GM19239 (cell line): ENCODE measurements around the gene RAE1.
A peak's percentile ranks its signal among the peaks of the same experiment; 100 is the strongest.
"Not testable (repeated sequence)": the region's sequence is repeated elsewhere in the genome, so short reads cannot be mapped to it uniquely, and the experiment has no call there.

Experiments
- DNase-seq: peaks from one replicate; pipeline ENCODE4 v3.0.0; 2011; ENCODE audit warnings: low spot score; ENCODE audit not compliant: insufficient read length
- FAIRE-seq: peaks from 2 replicates; lab custom pipeline; 2011; peaks lifted over from hg19 to GRCh38; lab: Jason Lieb, UNC

The RAE1 gene

DNA sequence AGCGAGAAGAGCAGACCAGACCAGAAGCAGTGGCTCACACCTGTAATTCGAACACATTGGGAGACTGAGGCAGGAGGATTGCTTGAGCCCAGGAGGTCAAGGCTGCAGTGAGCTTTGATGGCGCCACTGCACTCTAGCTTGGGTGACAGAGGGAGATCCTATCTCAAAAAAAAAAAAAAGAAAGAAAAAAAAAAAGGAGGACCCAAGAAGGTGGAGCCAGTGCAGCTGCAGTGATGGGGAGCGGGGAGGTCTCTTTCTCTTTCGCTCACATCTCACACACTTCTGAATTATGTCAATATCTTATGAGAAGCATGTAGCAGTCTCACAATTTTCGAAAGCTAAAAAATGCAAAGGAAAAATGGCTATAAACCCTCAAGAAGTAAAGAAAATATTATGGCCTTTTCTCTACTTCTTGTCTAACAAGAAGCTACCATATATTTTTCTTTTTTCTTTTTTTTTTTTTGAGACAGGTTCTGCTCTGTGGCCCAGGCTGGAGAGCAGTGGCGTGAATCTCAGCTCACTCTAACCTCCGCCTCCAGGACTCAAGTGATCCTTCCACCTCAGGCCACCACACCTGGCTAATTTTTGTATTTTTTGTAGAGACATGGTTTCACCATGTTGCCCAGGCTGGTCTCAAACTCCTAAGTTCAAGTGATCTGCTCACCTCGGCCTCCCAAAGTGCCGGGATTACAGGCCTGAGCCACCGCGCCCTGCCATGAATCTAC lies 25.3 kb upstream of the RAE1 start:
- no peak for FAIRE-seq

DNA sequence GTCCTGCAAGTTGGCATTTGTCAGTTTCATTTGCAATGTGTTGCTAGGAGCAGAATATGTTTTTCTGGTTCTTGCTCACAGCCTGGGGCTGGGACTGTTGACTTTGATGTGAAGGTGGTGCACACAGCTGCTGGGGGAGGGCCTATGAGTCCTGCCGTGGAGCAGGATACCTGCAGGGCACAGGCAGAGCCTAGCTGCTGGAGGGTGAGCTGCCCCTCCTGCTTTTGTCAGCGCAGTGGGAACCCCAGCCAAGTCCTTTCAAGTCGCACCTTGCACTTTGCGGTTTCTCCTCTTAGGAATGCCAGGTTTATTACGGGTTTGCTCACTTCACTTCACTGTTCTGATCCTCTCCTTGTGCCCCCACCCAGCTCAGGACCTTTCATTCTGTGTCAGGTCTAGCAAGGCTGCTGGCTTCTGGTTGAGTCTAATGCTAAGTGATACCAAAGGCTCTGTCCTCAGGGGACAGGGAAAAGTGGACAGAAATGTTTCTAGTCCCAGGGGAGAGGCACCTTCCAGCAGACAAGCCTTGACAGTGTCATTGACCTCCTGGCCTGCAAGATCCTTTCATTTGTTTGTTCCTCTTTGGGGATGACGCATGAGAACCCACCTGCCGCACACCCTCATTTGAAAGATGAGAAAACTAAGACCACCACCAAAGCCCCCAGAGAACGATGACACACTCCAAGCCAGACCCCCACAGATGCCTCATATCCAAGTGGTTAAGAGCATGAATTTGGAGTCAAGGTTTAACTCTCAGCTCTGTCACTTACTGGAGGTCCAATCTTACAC lies 24.2 kb upstream of the RAE1 start:
- FAIRE-seq (no peak), DNase-seq (no peak)

More for the DNA sequence above, 25.3 kb upstream of the RAE1 start:
- no peak for DNase-seq

DNA sequence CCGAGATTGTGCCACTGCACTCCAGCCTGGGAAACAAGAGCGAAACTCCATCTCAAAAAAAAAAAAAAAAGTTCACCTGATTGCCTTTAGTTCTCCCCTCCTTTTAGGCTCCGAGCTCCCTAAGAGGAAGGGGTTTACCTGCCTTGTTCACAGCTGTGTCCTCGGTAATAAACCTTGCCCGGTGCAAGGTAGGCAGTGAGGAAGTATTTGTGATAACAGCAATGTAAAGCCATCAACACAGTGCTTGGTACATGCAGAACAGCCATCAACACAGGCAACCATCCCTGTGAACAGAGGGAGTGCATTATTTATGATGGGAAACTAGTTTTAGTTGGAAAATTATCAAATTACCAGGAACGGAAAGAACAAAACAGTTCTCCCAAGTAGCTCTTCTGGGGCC lies 23.2 kb upstream of the RAE1 start:
- FAIRE-seq = no peak
- DNase-seq = no peak

DNA sequence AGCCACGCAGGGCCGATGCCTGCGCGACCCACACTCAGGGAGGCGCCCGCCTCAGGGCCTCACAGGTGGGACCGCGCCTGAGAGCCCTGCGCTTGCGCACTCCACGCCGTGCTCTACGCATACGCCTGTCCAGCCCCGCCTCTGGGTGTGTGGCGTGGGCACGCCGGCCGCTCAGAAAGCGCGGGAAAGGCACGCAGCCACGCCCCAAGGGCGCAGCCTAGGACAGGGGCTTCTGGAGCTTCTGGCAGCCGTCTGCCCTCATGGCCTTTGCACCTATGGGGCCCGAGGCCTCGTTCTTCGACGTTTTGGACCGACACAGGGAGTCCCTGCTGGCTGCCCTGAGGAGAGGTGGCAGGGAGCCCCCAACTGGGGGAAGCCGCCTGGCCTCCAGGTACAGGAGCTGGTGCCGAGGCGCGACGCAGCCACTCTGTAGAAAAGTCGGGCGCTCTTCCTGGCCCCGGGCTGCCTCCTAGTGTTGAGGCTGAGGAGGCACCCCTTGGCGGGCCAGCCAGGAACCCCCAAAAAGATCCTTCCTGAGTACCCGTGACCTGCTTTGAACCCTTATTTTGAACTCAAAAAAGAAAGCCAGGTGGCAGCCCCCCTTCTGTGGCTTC lies 21.3 kb upstream of the RAE1 start, which contains the start of gene SPO11:
Gene SPO11, plus strand, starts transcription at position 196 of the 614 bp plus-strand sequence. Its CDS starts 65 bp downstream, at position 261.
- FAIRE-seq = no peak
- DNase-seq = no peak

DNA sequence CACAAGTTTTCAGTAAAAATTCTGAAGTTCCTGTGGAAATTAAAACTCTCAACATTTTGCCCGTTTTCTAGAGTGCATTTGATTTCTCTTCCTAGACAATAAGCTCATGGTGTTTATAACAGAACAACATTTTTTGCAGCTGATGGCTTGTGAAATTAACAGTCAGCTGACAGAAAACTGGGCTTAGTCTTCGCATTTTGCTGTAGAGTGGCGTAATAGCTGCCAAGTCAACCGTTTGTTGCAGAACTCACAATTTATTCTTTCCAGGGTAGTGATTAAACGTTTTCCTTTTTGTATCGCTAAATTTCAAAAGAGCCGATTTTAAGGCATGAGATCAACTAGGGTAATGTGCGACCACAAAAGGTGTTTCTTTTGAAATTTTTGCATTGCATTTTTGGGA lies 20.1 kb upstream of the RAE1 start:
- FAIRE-seq (no peak), DNase-seq (no peak)

DNA sequence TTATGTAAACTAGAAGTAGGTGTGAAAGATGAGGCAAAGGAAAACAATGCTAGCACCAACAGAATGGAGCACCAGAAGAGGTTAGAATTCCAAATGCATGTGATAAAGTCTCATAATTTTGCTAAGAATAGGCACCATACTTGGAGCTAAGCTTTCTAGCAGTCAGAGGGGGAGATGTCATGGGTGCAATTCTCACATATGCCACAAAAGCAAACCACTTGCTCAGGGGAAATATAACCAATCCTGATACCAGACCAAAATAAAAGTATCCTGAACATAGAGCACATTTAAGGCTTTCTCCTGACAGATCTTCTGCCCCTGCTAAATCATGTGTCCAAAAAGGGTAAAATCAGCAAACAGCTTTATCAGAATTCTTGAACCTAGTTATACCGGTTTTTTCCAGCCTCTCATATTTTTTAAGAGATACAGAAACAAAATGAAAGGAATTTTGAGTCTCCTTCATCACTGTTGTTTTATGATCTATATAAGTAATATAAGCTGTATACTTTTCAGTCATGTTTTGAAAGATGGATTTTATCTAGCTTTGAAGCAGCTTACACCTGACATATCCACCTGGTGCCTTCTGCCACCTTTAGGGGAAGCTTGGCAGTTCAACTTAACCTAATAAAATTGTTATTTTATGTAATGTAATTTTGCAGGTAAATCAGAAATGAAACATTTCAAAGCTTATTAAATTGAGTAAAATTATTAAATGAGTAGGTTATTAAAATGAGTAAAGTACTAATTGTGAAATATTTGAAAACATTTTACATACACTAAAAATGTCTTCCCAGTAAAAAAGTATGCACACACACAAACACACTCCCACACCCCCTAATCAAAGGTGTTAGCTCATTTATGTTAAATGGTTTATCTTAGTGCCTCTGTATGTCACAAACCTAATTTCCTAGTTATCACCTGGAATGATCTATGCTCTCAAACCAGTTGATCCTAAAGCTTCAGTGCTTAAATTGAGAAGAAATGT lies 18.7 kb upstream of the RAE1 start:
- DNase-seq = no peak
- FAIRE-seq = no peak

DNA sequence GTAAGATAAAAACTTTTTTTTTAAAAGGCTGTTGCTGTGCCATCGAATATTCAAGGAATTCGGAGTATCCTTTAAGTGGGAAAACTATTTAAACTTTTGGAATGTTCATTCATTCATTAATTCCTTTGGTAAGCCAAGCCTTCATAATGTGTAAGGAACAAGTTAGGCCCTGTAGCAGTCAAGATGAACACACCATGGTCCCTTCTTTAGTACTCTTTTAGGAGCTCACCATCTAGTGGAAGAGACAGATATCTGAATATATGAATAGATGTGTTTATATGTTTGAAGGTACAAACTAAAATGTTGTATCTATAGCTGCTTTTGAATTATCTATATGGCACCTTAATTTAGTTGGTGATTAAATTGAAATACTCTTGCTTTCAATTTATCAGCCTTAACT lies 15.7 kb upstream of the RAE1 start:
- FAIRE-seq (no peak), DNase-seq (no peak)

DNA sequence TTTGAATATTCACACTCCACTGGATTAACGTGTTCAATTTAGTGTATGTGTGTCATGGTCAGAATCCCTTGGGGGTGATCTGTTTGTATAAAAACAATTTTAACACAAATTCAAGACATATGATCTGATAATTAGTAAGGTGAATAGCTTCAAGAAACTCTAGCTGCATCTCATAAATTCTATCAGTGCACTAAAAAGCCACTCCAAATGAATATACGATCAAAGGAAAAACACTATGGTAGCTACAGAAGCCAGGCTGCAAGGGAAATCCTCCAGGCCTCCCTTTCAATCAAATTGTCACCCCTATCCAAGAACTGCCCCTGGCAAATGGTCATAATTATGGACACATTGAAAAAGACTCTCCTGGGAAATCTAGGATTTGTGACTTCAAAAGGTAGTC lies 9.4 kb upstream of the RAE1 start:
- no peak for DNase-seq
- no peak for FAIRE-seq

DNA sequence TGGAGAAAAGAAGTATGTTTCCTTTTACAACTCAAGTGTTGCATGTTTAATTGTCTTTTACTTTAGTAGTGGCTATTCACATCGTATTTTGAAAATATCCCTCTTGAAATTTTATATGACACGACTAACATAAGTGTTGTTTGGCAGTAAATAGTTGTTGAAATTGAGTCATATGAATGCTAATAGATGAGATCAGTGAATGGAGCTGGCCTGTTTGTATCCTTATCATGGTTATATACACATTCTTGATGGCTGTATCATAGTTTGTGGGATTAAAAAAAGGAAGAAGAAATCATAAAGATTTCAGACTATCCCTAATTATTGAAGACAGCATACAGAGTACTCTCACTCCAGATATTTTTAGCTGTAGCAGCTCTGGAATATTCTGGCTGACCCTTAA lies 8.2 kb upstream of the RAE1 start:
- FAIRE-seq (no peak), DNase-seq (no peak)

DNA sequence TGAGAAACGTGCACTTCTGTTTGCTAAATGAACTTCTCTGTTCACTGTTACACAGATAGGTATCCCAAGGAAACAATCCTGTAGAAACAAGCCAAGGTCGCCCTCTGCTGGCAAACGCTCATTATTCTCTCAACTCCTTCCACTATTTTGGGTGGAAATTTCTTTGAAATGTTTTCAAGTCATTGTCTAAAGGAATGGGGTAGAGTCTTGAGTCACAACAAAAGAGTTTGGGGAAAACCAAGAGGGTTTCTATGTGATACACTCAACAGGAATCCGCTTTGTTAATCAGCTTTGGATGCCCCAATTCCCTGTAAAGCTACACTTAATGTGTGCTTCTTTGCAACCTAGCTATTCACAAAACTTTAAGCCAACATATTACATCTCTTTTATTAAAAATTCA lies 4.6 kb upstream of the RAE1 start:
- FAIRE-seq (peak; percentile 88), DNase-seq (no peak)

DNA sequence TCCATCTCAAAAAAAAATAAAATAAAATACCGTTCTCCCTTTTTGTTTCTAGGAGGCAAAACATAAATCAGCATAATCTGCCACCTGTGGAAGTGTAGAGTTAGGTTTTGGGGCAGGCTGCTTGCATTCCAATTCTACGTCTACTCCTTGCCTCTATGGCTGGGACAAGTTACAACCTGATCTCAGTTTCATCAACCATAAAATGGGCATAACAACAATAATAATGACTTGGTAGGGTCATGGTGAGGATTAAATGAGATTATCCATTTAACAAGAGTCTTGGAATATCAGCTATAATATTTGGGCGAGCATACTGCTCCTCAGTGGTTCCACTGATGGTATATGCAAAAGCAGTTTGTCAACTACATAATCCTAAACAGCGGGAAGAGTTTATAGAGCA lies 3.7 kb upstream of the RAE1 start:
- FAIRE-seq (no peak), DNase-seq (no peak)

DNA sequence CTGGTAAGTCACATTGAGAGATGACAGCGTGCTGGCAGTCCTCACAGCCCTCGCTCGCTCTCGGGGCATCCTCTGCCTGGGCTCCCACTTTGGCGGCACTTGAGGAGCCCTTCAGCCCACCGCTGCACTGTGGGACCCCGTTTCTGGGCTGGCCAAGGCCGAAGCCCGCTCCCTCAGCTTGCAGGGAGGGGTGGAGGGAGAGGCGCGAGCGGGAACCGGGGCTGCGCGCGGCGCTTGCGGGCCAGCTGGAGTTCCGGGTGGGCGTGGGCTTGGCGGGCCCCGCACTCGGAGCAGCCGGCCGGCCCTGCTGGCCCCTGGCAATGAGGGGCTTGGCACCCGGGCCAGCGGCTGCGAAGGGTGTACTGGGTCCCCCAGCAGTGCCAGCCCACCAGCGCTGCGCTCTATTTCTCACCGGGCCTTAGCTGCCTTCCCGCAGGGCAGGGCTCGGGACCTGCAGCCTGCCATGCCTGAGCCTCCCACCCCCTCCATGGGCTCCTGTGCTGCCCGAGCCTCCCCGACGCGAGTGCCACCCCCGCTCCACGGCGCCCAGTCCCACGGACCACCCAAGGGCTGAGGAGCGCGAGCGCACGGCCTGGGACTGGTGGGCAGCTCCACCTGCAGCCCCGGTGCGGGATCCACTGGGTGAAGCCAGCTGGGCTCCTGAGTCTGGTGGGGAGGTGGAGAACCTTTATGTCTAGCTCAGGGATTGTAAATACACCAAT lies 2.7 kb upstream of the RAE1 start:
- not testable (repeated sequence) for FAIRE-seq, DNase-seq

DNA sequence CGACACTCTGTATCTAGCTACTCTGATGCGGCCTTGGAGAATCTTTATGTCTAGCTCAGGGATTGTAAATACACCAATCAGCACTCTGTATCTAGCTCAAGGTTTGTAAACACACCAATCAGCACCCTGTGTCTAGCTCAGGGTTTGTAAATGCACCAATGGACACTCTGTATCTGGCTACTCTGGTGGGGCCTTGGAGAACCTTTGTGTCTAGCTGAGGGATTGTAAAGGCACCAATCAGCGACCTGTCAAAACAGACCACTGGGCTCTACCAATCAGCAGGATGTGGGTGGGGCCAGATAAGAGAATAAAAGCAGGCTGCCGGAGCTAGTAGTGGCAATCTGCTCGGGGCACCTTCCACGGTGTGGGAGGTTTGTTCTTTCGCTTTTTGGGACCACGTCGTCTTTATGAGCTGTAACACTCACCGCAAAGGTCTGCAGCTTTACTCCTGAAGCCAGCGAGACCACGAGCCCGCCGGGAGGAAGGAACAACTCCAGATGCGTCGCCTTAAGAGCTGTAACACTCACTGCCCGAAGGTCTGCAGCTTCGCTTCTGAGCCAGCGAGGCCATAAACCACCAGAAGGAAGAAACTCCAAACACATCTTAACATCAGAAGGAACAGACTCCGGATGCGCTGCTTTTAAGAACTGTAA lies 2.0 kb upstream of the RAE1 start:
- not testable (repeated sequence) for FAIRE-seq, DNase-seq

DNA sequence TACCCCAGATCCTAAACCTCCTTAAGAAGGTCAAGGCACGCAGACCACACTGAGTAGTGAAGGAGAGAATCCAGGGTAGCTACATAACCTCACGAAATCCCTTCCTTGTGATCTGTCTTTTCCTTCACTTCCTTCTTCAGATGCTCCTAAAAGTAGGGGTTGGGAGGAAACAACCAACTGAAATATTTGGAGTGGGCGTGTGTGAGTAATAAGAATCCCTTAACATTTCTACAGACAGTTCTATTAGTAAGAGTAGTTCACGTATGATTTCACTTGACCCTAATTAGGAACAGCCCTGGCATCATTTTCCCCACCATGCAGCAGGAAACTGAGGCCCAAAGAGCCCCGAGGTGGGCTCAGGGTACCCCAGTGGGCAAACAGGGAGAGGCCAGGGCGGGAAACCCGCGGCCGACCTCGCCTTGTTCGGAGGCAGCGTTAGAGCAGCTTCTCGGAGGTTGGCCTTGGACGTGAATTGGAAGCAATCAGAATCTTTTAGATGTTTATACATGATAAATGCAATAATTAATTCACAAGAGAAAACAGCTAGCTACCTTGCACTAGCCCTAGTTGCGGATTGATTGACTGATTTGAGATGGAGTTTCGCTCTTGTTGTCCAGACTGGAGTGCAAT lies 859 bp upstream of the RAE1 start:
- no peak for DNase-seq
- no peak for FAIRE-seq

DNA sequence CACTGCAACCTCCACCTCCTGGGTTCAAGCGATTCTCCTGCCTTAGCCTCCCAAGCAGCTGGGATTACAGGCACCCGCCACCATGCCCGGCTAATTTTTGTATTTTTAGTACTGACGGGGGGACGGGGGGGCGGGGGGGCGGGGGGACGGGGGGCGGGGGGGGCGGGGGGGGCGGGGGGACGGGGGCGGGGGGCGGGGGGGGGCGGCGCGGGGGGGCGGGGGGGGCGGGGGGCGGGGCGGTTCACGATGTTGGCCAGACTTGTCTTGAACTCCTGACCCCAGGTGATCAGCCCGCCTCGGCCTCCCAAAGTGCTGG lies 371 bp upstream of the RAE1 start:
- DNase-seq, FAIRE-seq: not testable (repeated sequence)

DNA sequence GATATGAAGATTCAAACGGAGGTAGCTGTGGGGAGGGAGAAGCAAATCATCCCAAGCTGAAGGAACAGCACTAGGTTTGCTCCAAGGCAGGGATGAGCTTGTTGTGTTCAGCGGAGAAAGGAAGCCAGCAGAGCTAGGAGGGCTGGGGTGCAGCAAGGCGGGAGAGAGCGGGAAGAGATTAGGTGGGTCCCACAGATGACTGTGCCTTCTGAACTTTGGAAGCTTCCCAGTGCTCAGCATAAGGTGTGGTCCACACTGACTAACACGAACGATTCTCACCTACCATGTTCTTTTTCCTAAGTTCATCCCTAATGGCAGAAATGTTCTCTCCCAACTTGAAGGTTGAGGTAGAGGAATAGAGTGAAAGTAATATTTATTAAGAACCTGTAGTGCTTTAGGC lies 1.2 kb downstream of the RAE1 start:
- no peak for FAIRE-seq

DNA sequence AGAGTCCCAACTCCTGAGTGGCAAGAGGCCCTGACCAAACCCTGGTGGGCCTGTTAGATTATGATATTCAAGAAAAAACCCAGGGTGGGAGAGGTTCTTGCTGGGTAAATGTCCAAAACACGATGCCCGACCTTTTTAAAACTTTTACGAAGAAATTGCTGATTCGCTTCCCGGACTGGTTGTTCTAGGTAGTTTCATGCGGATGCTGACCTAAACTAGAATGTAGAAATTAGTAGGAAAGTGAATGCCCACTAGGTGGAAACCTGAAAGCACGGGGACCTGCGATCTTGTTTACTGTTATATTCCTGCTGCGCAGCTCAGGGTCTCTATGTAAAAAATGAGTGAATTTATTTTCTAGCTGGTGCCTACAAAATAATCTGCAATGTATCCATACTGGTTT lies 2.3 kb downstream of the RAE1 start:
- FAIRE-seq = no peak
- no peak for DNase-seq

More for the DNA sequence above, 1.2 kb downstream of the RAE1 start:
- no peak for DNase-seq

DNA sequence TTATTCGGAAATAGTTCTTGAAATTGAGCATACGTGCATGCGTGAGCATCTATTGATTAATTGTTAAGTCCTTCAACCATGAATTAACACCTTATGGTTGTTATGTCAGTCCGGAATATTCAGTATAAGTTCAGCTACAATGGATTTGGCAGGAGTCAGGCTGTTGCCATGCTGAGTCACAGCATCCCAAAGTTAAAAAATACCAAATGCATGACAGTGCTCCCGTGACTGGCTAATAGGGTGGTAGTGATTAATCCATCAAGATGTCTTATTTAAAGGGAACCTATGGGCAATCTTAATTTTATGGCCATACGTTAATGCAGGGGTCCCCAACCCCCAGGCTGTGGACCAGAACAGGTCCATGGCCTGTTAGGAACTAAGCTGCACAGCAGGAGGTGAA lies 10.5 kb downstream of the RAE1 start:
- DNase-seq = no peak
- FAIRE-seq = no peak

DNA sequence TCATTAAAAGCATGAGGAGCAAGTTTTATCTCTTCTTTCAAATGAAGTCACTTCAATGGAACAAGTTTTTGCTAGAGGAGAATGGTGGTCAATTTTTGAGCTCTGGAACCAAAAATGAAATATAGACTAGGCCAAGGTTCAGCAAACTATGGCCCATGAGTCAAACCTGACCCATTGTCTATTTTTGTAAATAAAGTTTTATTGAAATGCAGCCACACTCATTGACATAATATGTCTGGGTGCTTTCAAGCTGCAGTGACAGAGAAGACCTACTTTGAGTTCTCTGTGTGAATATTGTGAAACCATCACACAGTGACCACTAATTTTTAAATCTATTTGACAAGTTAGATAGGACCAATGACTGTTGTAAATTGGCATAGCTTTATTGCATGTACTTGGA lies 13.4 kb downstream of the RAE1 start:
- DNase-seq = no peak
- no peak for FAIRE-seq
